HCT116 (cell line): ENCODE measurements around the gene ATN1. TPM values are rescaled to one million over a fixed set of nuclear protein-coding genes. Genes with fewer than 3 reads are reported as not detected.

ENCODE experiments used
- ATAC-seq: fragments of 200-7000 bp; cut with Tn5 transposase; 2 replicates; pipeline ENCODE4 v1.9.1; 2020; ENCODE audit warnings: mild to moderate bottlenecking, moderate library complexity
- BruUV-seq: library from RNA; stranded (reverse); fragments of 400-500 nt; replicated peaks from 2 replicates; lab custom pipeline; 2021; lab: Mats Ljungman, UMichigan
- CTCF ChIA-PET: fragments of 300-600 bp; sonication (Branson Sonifier 250); formaldehyde crosslinking; loops from one replicate; lab custom pipeline; 2021; ENCODE audit warnings: antibody characterized with exemption; lab: Charles Lee
- POLR2A ChIA-PET: fragments of 300-600, 350-600 bp; sonication (Branson Sonifier 250); formaldehyde crosslinking; loops from one replicate; lab custom pipeline; 2021; ENCODE audit warnings: antibody characterized with exemption; lab: Charles Lee
- RAD21 ChIA-PET, 2 experiments: fragments of 300-600 bp; sonication (Branson Sonifier 250); formaldehyde crosslinking; loops; one replicate each; lab custom pipeline; 2023; ENCODE audit warnings: low total read pairs in 2 of 2; ENCODE audit not compliant: uncharacterized antibody in 2 of 2, unreplicated experiment in 2 of 2, low non-redundant PET in 1 of 2; lab: Charles Lee
- DNase-seq: peaks from one replicate; pipeline ENCODE4 v3.0.0-alpha.2; 2010; ENCODE audit warnings: low read depth, low spot score
- H2AFZ ChIP-seq: fragments of 200-600 bp; shearing (Covaris generic), sonication (generic); 2 replicates; pipeline ENCODE4 v1.6.1; 2017; ENCODE audit warnings: low read depth, mixed run types, mixed read lengths, antibody characterized with exemption, low read length; ENCODE audit not compliant: poor library complexity, severe bottlenecking
- H3K27ac ChIP-seq: 2 replicates; pipeline ENCODE4 v1.5.1; 2012; ENCODE audit warnings: low read depth, low read length
- H3K27me3 ChIP-seq: fragments of 200-600 bp; sonication (generic); 2 replicates; pipeline ENCODE4 v1.6.1; 2016; ENCODE audit warnings: mixed run types, low read length, mixed read lengths; ENCODE audit not compliant: insufficient read depth
- H3K36me3 ChIP-seq, 2 experiments: fragments of 200-500 bp in 1 of 2; fragments of 200-600 bp in 1 of 2; sonication (Bioruptor generic) in 1 of 2; sonication (generic) in 1 of 2; 2 replicates each; pipeline versions ENCODE4 v1.5.1 to v1.6.1; 2014 to 2016; ENCODE audit warnings: low read length in 2 of 2, inconsistent platforms in 1 of 2, mixed read lengths in 1 of 2, mixed run types in 1 of 2; ENCODE audit not compliant: insufficient read depth in 2 of 2, control insufficient read depth in 1 of 2
- H3K4me1 ChIP-seq, 2 experiments: fragments of 200-600 bp in 1 of 2; sonication (generic) in 1 of 2; 2 replicates each; pipeline versions ENCODE4 v1.5.1 to v1.6.1; 2012 to 2017; ENCODE audit warnings: low read length in 2 of 2, inconsistent platforms in 1 of 2, mild to moderate bottlenecking in 1 of 2, mixed read lengths in 1 of 2, mixed run types in 1 of 2, moderate library complexity in 1 of 2; ENCODE audit not compliant: insufficient read depth in 2 of 2, control insufficient read depth in 1 of 2
- H3K4me2 ChIP-seq: fragments of 200-600 bp; sonication (generic); 2 replicates; pipeline ENCODE4 v1.6.1; 2017; ENCODE audit warnings: mixed run types, low read length, mixed read lengths
- H3K4me3 ChIP-seq, 2 experiments: fragments of 200-600 bp in 1 of 2; sonication (generic) in 1 of 2; replicated peaks in 1 of 2; 2 replicates each; pipeline ENCODE4 v1.5.1; 2011 to 2016; ENCODE audit warnings: low read length in 2 of 2, control low read depth in 1 of 2, low read depth in 1 of 2, mild to moderate bottlenecking in 1 of 2, mixed read lengths in 1 of 2, mixed run types in 1 of 2
- H3K79me2 ChIP-seq: fragments of 200-600 bp; sonication (generic); 2 replicates; pipeline ENCODE4 v1.6.1; 2017; ENCODE audit warnings: mild to moderate bottlenecking, mixed run types, low read length, moderate library complexity, mixed read lengths; ENCODE audit not compliant: insufficient read depth
- H3K9ac ChIP-seq: fragments of 200-600 bp; sonication (generic); 2 replicates; pipeline ENCODE4 v1.6.1; 2016; ENCODE audit warnings: low read length, mixed read lengths
- H3K9me2 ChIP-seq: fragments of 200-600 bp; sonication (generic), shearing (Covaris generic); 2 replicates; pipeline ENCODE4 v1.6.1; 2017; ENCODE audit warnings: mixed run types, mild to moderate bottlenecking, moderate library complexity; ENCODE audit not compliant: insufficient read depth
- H3K9me3 ChIP-seq, 2 experiments: fragments of 200-500 bp in 1 of 2; fragments of 200-600 bp in 1 of 2; sonication (Bioruptor generic) in 1 of 2; sonication (generic) in 1 of 2; 2 replicates each; pipeline ENCODE4 v1.6.1; 2014 to 2017; ENCODE audit warnings: low read length in 2 of 2, mixed read lengths in 2 of 2, inconsistent platforms in 1 of 2, low read depth in 1 of 2, mild to moderate bottlenecking in 1 of 2, mixed run types in 1 of 2, moderate library complexity in 1 of 2; ENCODE audit not compliant: control insufficient read depth in 1 of 2, insufficient read depth in 1 of 2
- H4K20me1 ChIP-seq: fragments of 200-600 bp; sonication (generic), shearing (Covaris generic); 2 replicates; pipeline ENCODE4 v1.6.1; 2017; ENCODE audit warnings: mixed run types, mild to moderate bottlenecking, moderate library complexity; ENCODE audit not compliant: insufficient read depth
- ATF3 ChIP-seq: IDR thresholded peaks from 2 replicates; pipeline ENCODE4 v1.6.1; 2012
- CTCF ChIP-seq, 3 experiments: fragments of 200-600 bp in 1 of 3; sonication (generic) in 1 of 3; IDR thresholded peaks in 2 of 3; conservative IDR thresholded peaks in 1 of 3; 2 replicates each; pipeline ENCODE4 v1.5.1; 2012 to 2017; ENCODE audit warnings: low read depth in 2 of 3, low read length in 2 of 3, antibody characterized with exemption in 1 of 3, borderline replicate concordance in 1 of 3, control low read depth in 1 of 3, mild to moderate bottlenecking in 1 of 3, mixed read lengths in 1 of 3, mixed run types in 1 of 3, moderate library complexity in 1 of 3; ENCODE audit not compliant: insufficient read depth in 1 of 3
- EGR1 ChIP-seq: IDR thresholded peaks from 2 replicates; pipeline ENCODE4 v1.6.1; 2012; ENCODE audit warnings: low read depth
- ELF1 ChIP-seq: IDR thresholded peaks from 2 replicates; pipeline ENCODE4 v1.6.1; 2012; ENCODE audit warnings: low read depth, borderline replicate concordance
- POLR2A ChIP-seq: IDR thresholded peaks from 2 replicates; pipeline ENCODE4 v1.7.0; 2011; ENCODE audit warnings: borderline replicate concordance; ENCODE audit not compliant: insufficient read depth, insufficient read length; ENCODE audit errors: extremely low read depth
- POLR2AphosphoS5 ChIP-seq: IDR thresholded peaks from 2 replicates; pipeline ENCODE4 v1.6.1; 2011; ENCODE audit warnings: mild to moderate bottlenecking, low read depth, low read length, moderate library complexity
- RAD21 ChIP-seq: IDR thresholded peaks from 2 replicates; pipeline ENCODE4 v1.6.1; 2012; ENCODE audit warnings: low read depth, mild to moderate bottlenecking
- ZBTB33 ChIP-seq: IDR thresholded peaks from 2 replicates; pipeline ENCODE4 v1.6.1; 2011; ENCODE audit warnings: mild to moderate bottlenecking, low read length, moderate library complexity; ENCODE audit not compliant: insufficient replicate concordance; ENCODE audit errors: extremely low read depth
- intact Hi-C: fragments of 100-400 bp; cut with micrococcal nuclease; formaldehyde crosslinking; loops from 2 replicates; pipeline ENCODE4 v1.10.0; 2022
- total RNA-seq: library from RNA; stranded (reverse); gene quantifications from one replicate; pipeline ENCODE4 v1.2.1, GENCODE V29; 2021; ENCODE audit not compliant: unreplicated experiment

The ATN1 gene
- total RNA-seq, 1 experiment from 2014 or later, result 104 TPM

- no peak for TF ChIP-seq ELF1
- POLR2A ChIA-PET, result interaction anchor here (1.4 kb wide), 1 partner anchor 8 kb away, joined by 3 read pairs; no protein-coding TSS in a partner anchor
These were observed 10.1 kb upstream of the ATN1 start for GRCh38 chr12:6917491-6918231.

GRCh38 chr12:6919588-6919987, 8.2 kb upstream of the ATN1 start:
- ChIA-PET POLR2A (interaction anchor here (0.6 kb wide), 1 partner anchor 189 kb away, joined by 5 read pairs; no protein-coding TSS in a partner anchor), RAD21 (no interaction called here), CTCF (no interaction called here)
- Histone ChIP-seq H4K20me1 (no peaks in the 10 kb centered on the region), H2AFZ (no peak overlapping the region), H3K27ac (no peak overlapping the region), H3K9me3 (no peaks in the 10 kb centered on the region), H3K27me3 (no peaks in the 10 kb centered on the region), H3K36me3 (peaks cover 8 to 17% of the 10 kb centered on the region in 2 experiments), H3K4me1 (peaks cover 12 to 34% of the 10 kb centered on the region in 2 experiments), H3K9me2 (no peaks in the 10 kb centered on the region), H3K4me3 (no peak overlapping the region), H3K79me2 (peaks cover 13% of the 10 kb centered on the region; the same call in 1 of the 2 replicates), H3K4me2 (no peak overlapping the region), H3K9ac (no peak overlapping the region)
- DNase-seq (no peak), ATAC-seq (no peak)
- no peak for TF ChIP-seq RAD21
- no peak for TF ChIP-seq POLR2AphosphoS5
- no peak for TF ChIP-seq EGR1
- 0 out of 6 replicates have a peak, but pooled peaks of 1 of the 3 experiments have one; percentile 12 for TF ChIP-seq CTCF (IDR thresholded peaks at IDR 0.05 in 2 of 3, conservative IDR thresholded peaks at IDR 0.05 in 1 of 3; ENCODE audit: borderline replicate concordance in 1 of 3, insufficient read depth in 1 of 3, low read depth in 2 of 3, low read length in 2 of 3)
- no peak for TF ChIP-seq ZBTB33
- TF ChIP-seq POLR2A, result no peak
- TF ChIP-seq ATF3, result no peak
- intact Hi-C loops, result no loop called here
- no TSS peak for BruUV-seq

More at GRCh38 chr12:6917491-6918231, 10.1 kb upstream of the ATN1 start:
- Histone ChIP-seq H3K9me2 (no peaks in the 10 kb centered on the region), H3K4me2 (no peak overlapping the region), H4K20me1 (no peaks in the 10 kb centered on the region), H3K79me2 (peaks cover 13% of the 10 kb centered on the region; the same call in 1 of the 2 replicates), H3K36me3 (peaks cover 8 to 17% of the 10 kb centered on the region in 2 experiments), H3K27me3 (no peaks in the 10 kb centered on the region), H3K4me1 (peaks cover 15 to 36% of the 10 kb centered on the region in 2 experiments), H2AFZ (no peak overlapping the region), H3K9me3 (no peaks in the 10 kb centered on the region), H3K4me3 (no peak overlapping the region), H3K9ac (no peak overlapping the region), H3K27ac (no peak overlapping the region)
- ChIA-PET CTCF (no interaction called here), RAD21 (no interaction called here)
- no peak for ATAC-seq
- DNase-seq, result no peak
- intact Hi-C loops, result no loop called here
- BruUV-seq, result no TSS peak
